ENCODE measurements around the gene PLXNA2. TPM values are rescaled to one million over a fixed set of nuclear protein-coding genes. Genes with fewer than 3 reads are reported as not detected.

The PLXNA2 gene
- total and polyA plus RNA-seq, 2 of the 8 experiments (the other 6 are each of a cell fraction or from before 2014, with no cell fraction given): 0.33 to 1.5 TPM

- H3K36me3 ChIP-seq (ENCODE audit: control insufficient read depth in 2 of 4, insufficient read depth in 4 of 4, low read length in 3 of 4): no peaks in the 10 kb centered on the region
- DNase-seq (ENCODE audit: low read depth in 1 of 2, low spot score in 2 of 2) (no peak), FAIRE-seq (no peak)
- H3K18ac ChIP-seq (ENCODE audit: extremely low read depth, low read length): no peak overlapping the region
- H3K9me3 ChIP-seq (ENCODE audit: insufficient read depth in 2 of 2, low read depth in 1 of 2, low read length in 1 of 2): no peaks in the 10 kb centered on the region
- CTCF ChIA-PET (ENCODE audit: partially characterized antibody): interaction anchor here (0.6 to 1.4 kb wide), 4 partner anchors 13 to 66 kb away, joined by 3 to 5 read pairs (median 3); no protein-coding TSS in a partner anchor
- no peak overlapping the region for H3K56ac ChIP-seq (replicated peaks; ENCODE audit: insufficient read length, low read depth, low read length)
- H3K14ac ChIP-seq (ENCODE audit: insufficient read length): no peak overlapping the region
- H3K23ac ChIP-seq (ENCODE audit: insufficient read length): no peak overlapping the region
- no peak overlapping the region for H2BK15ac ChIP-seq (ENCODE audit: low read length)
- no peaks in the 10 kb centered on the region for H3K79me2 ChIP-seq (ENCODE audit: control insufficient read depth in 1 of 2, insufficient read depth in 2 of 2, low read length in 2 of 2)
- no peak overlapping the region for H4K5ac ChIP-seq (ENCODE audit: insufficient read length, low read depth, low read length)
- POLR2A ChIA-PET (ENCODE audit: partially characterized antibody): interaction anchor here (1.0 kb wide), 1 partner anchor 12 kb away, joined by 3 read pairs; no protein-coding TSS in a partner anchor
- peaks cover 8 to 27% (median 13%) of the 10 kb centered on the region in 4 experiments for H3K4me1 ChIP-seq (replicated peaks in 1 of 4; ENCODE audit: control insufficient read depth in 3 of 4, insufficient read depth in 4 of 4, low read length in 3 of 4)
- no peak overlapping the region for H2AK5ac ChIP-seq (ENCODE audit: low read depth, low read length)
- no peaks in the 10 kb centered on the region for H3K27me3 ChIP-seq (replicated peaks in 1 of 4; ENCODE audit: control insufficient read depth in 3 of 4, extremely low read depth in 1 of 4, insufficient read depth in 3 of 4, low read length in 3 of 4)
- no peaks in the 10 kb centered on the region for H4K20me1 ChIP-seq (replicated peaks in 1 of 2; ENCODE audit: control insufficient read depth in 1 of 2, insufficient read depth in 2 of 2, low read length in 2 of 2)
- no peak overlapping the region for H3K4me3 ChIP-seq (ENCODE audit: extremely low read depth in 1 of 4, insufficient read depth in 2 of 4, low read depth in 3 of 4, low read length in 4 of 4)
- no peaks in the 10 kb centered on the region for H3K79me1 ChIP-seq (ENCODE audit: low read depth, low read length)
- no peak overlapping the region for H2BK12ac ChIP-seq (ENCODE audit: low read depth, low read length)
- H3K23me2 ChIP-seq (ENCODE audit: low read depth, low read length): no peaks in the 10 kb centered on the region
- H4K91ac ChIP-seq (replicated peaks; ENCODE audit: insufficient read length, low read length): no peak overlapping the region
- H3K27ac ChIP-seq (ENCODE audit: low read depth, low read length): no peak overlapping the region
- H2BK5ac ChIP-seq (ENCODE audit: low read depth, low read length): no peak overlapping the region
- H3K9ac ChIP-seq (replicated peaks in 1 of 4; ENCODE audit: extremely low read depth in 1 of 4, low read depth in 3 of 4, low read length in 3 of 4): no peak overlapping the region
- no peak overlapping the region for H2BK20ac ChIP-seq (ENCODE audit: low read length)
- no peak overlapping the region for H2AFZ ChIP-seq (ENCODE audit: low read length)
- 92% methylated on average over 2 of the region's 5 CpGs; no CpG with 5 or more reads in 1 of the 2 experiments for WGBS, 2 experiments (ENCODE audit: extremely low coverage in 1 of 2, insufficient coverage in 1 of 2, insufficient read length in 1 of 2, insufficient replicate concordance in 2 of 2, low coverage in 1 of 2, low lambda C conversion rate in 2 of 2, missing lambda C conversion rate in 1 of 2)
- H3K4ac ChIP-seq (replicated peaks; ENCODE audit: insufficient read length, low read depth, low read length): no peak overlapping the region
- no peak overlapping the region for H4K8ac ChIP-seq (ENCODE audit: extremely low read depth, insufficient read depth, low read length)
- no peak overlapping the region for H2BK120ac ChIP-seq (replicated peaks; ENCODE audit: low read depth, low read length)
- H3K4me2 ChIP-seq (ENCODE audit: insufficient read depth in 1 of 2, low read depth in 2 of 2, low read length in 2 of 2): no peak overlapping the region
- no peak for TF ChIP-seq CHD1 (IDR thresholded peaks at IDR 0.05; ENCODE audit: low read depth, low read length)
- no peak for TF ChIP-seq E2F6 (IDR thresholded peaks at IDR 0.05)
- no peak for TF ChIP-seq TAF1 (IDR thresholded peaks at IDR 0.05; ENCODE audit: low read depth, low read length)
- no peak for TF ChIP-seq TEAD4 (IDR thresholded peaks at IDR 0.05; ENCODE audit: low read depth, low read length)
- no peak for TF ChIP-seq SRF (IDR thresholded peaks at IDR 0.05; ENCODE audit: low read depth, low read length)
- TF ChIP-seq NANOG (IDR thresholded peaks at IDR 0.05; ENCODE audit: insufficient read depth, low read depth, low read length, poor library complexity, severe bottlenecking): no peak
- TF ChIP-seq POLR2A (IDR thresholded peaks at IDR 0.05; ENCODE audit: control extremely low read depth in 1 of 2, low read depth in 2 of 2, low read length in 2 of 2): no peak
- no peak for TF ChIP-seq CTCF (IDR thresholded peaks at IDR 0.05; ENCODE audit: control extremely low read depth in 1 of 3, insufficient read depth in 1 of 3, low read depth in 1 of 3, low read length in 3 of 3)
- no peak for TF ChIP-seq CBX8 (IDR thresholded peaks at IDR 0.05; ENCODE audit: borderline replicate concordance, low read depth, low read length)
- no peak for TF ChIP-seq GABPA (IDR thresholded peaks at IDR 0.05; ENCODE audit: borderline replicate concordance, insufficient read depth, low read length)
- TF ChIP-seq BCL11A (IDR thresholded peaks at IDR 0.05; ENCODE audit: low read depth in 2 of 2, low read length in 2 of 2): no peak
- TF ChIP-seq TBP (IDR thresholded peaks at IDR 0.05; ENCODE audit: low read depth, low read length): no peak
Observed at GRCh38 chr1:208174200-208174599, 70.0 kb downstream of the PLXNA2 start.
